Activated B cell treated with CpG ODN at 0.5 μM for 24 hours (primary cell): Measurements from ENCODE around the gene HS6ST2. TPM values are rescaled to one million over a fixed set of nuclear protein-coding genes. Genes with fewer than 3 reads are reported as not detected.

ENCODE experiments used
- ATAC-seq: fragments of 200-7000 bp; cut with Tn5 transposase; one replicate; pipeline ENCODE4 v1.10.0; 2021; ENCODE audit warnings: low read depth, mild to moderate bottlenecking, moderate library complexity
- CTCF ChIA-PET: fragments of 350-600 bp; sonication (Branson Sonifier 250); formaldehyde crosslinking; loops from one replicate; lab custom pipeline; 2021; ENCODE audit warnings: antibody characterized with exemption; lab: Charles Lee
- POLR2A ChIA-PET: fragments of 350-600 bp; sonication (Branson Sonifier 250); formaldehyde crosslinking; loops from one replicate; lab custom pipeline; 2021; ENCODE audit warnings: antibody characterized with exemption; lab: Charles Lee
- DNase-seq: peaks from one replicate; pipeline ENCODE4 v3.0.0; 2022
- H3K27ac Mint-ChIP-seq: one replicate; pipeline ENCODE4 v1.8.0; 2020; ENCODE audit warnings: mixed read lengths
- H3K27me3 Mint-ChIP-seq: one replicate; pipeline ENCODE4 v1.8.0; 2021; ENCODE audit warnings: mixed read lengths
- H3K36me3 Mint-ChIP-seq: one replicate; pipeline ENCODE4 v1.8.0; 2021; ENCODE audit warnings: low read depth, mixed read lengths
- H3K4me1 Mint-ChIP-seq: one replicate; pipeline ENCODE4 v1.8.0; 2021; ENCODE audit warnings: mixed read lengths
- H3K4me3 Mint-ChIP-seq: one replicate; pipeline ENCODE4 v1.8.0; 2020; ENCODE audit warnings: mild to moderate bottlenecking, mixed read lengths
- H3K9me3 Mint-ChIP-seq: one replicate; pipeline ENCODE4 v1.8.0; 2020; ENCODE audit warnings: mixed read lengths
- CTCF ChIP-seq: fragments of 200-600 bp; IDR thresholded peaks from one replicate; pipeline ENCODE4 v1.8.0; 2022; ENCODE audit warnings: antibody characterized with exemption, mild to moderate bottlenecking
- intact Hi-C: fragments of 100-400 bp; cut with micrococcal nuclease; formaldehyde crosslinking; loops from one replicate; pipeline ENCODE4 v1.15.1; 2024
- total RNA-seq: library from RNA; stranded (reverse); gene quantifications from 2 replicates; pipeline ENCODE4 v1.2.3, GENCODE V29; 2022

HS6ST2 gene
- total RNA-seq, 1 donor from 2014 or later: not detected

DNA sequence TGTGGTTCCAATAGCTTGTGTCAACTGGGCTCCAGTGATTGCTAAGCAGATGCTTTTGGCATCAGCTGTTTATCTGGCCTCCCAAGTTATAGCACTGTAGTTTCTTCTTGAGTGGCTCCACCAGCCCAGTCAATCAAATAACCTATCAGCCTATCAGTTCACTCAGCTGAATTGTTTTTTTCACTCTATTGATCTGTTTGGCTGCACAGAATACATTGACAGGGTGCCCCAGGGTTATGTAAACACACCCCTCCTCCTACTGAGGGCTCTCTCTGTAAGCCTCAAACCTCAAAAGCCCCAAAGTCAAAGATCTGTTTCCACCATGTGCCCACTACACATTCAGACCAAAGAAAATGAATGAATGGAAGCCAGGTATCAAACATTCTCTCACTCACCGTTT, 214.0 kb downstream of the HS6ST2 start:
- no peak for TF ChIP-seq CTCF
- H3K4me1 Mint-ChIP-seq: no peaks in the 10 kb centered on the region
- H3K9me3 Mint-ChIP-seq: no peaks in the 10 kb centered on the region
- no peaks in the 10 kb centered on the region for H3K36me3 Mint-ChIP-seq
- DNase-seq (no peak), ATAC-seq (no peak)
- ChIA-PET CTCF (no interaction called here), POLR2A (no interaction called here)
- H3K4me3 Mint-ChIP-seq: no peak overlapping the region
- intact Hi-C loops: no loop called here
- H3K27me3 Mint-ChIP-seq: no peaks in the 10 kb centered on the region
- H3K27ac Mint-ChIP-seq: no peak overlapping the region

DNA sequence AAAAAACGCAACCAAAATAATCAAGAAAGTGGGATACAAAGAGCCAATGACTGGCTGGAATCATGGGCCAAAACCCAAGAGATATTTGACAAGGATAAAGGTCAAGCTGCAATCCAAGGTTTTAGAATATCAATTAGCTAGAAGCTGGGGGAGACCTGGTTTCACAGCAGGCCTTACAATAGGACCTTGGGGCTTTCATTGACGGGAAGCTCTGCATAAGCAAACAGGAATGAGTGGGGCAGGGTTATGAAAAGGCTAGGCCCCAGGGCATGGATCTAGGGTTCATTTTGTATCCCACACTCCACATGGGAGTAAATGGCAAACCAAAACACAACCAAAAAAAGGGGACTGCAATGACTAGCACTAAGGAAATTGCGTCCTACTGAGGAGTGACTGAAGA, 215.3 kb downstream of the HS6ST2 start:
- H3K27ac Mint-ChIP-seq: no peak overlapping the region
- no peaks in the 10 kb centered on the region for H3K27me3 Mint-ChIP-seq
- CTCF ChIA-PET: no interaction called here
- no peak for DNase-seq
- intact Hi-C loops: no loop called here
- H3K9me3 Mint-ChIP-seq: no peaks in the 10 kb centered on the region
- no peak for TF ChIP-seq CTCF
- no peaks in the 10 kb centered on the region for H3K36me3 Mint-ChIP-seq
- no peak overlapping the region for H3K4me3 Mint-ChIP-seq
- POLR2A ChIA-PET: no interaction called here
- no peak for ATAC-seq
- H3K4me1 Mint-ChIP-seq: no peaks in the 10 kb centered on the region

DNA sequence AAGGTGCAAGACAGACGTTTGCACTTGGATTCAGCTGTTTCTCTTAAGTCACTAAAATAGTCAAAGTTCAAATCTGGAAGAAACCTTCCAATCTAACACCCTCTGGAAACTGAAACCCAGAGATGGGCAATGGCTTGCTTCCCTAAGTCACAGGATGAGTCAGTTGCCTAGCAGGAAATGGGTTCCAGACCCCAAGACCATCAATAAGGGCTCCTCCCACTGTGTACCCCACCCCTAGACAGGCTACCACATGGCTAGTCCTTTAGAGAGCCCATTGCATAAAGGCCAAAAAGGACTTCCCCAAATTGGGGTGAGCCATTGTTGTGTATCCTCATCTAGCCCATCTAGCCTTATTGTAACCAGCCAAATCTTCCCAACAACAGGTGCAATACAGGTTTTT, 216.2 kb downstream of the HS6ST2 start:
- CTCF ChIA-PET: no interaction called here
- POLR2A ChIA-PET: no interaction called here
- Mint-ChIP-seq H3K4me3 (no peak overlapping the region), H3K36me3 (no peaks in the 10 kb centered on the region), H3K27me3 (no peaks in the 10 kb centered on the region), H3K4me1 (no peaks in the 10 kb centered on the region), H3K9me3 (no peaks in the 10 kb centered on the region), H3K27ac (no peak overlapping the region)
- no peak for TF ChIP-seq CTCF
- ATAC-seq: no peak
- DNase-seq: no peak
- intact Hi-C loops: no loop called here

DNA sequence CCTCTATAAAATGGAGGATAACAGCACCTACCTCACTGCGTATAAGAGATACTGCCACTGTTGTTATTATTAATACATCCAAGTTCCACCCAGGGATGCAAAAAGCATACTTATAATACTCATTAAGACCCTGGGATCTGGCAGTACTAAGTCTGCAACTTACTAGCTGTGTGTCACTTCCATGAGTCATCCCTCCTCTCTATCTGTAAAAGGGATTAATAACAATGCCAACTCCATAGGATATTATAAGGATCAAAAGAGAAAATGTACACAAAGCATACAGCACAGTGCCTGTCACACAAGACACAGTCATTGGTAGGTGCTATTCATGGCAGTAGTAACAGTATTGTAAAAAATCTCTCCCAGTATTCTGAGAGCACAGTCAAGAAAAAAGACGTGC, 216.7 kb downstream of the HS6ST2 start:
- intact Hi-C loops: no loop called here
- no peak overlapping the region for H3K4me3 Mint-ChIP-seq
- ATAC-seq (no peak), DNase-seq (no peak)
- no peaks in the 10 kb centered on the region for H3K27me3 Mint-ChIP-seq
- POLR2A ChIA-PET: no interaction called here
- H3K4me1 Mint-ChIP-seq: no peaks in the 10 kb centered on the region
- no peak overlapping the region for H3K27ac Mint-ChIP-seq
- CTCF ChIA-PET: no interaction called here
- no peaks in the 10 kb centered on the region for H3K9me3 Mint-ChIP-seq
- H3K36me3 Mint-ChIP-seq: no peaks in the 10 kb centered on the region
- TF ChIP-seq CTCF: no peak

DNA sequence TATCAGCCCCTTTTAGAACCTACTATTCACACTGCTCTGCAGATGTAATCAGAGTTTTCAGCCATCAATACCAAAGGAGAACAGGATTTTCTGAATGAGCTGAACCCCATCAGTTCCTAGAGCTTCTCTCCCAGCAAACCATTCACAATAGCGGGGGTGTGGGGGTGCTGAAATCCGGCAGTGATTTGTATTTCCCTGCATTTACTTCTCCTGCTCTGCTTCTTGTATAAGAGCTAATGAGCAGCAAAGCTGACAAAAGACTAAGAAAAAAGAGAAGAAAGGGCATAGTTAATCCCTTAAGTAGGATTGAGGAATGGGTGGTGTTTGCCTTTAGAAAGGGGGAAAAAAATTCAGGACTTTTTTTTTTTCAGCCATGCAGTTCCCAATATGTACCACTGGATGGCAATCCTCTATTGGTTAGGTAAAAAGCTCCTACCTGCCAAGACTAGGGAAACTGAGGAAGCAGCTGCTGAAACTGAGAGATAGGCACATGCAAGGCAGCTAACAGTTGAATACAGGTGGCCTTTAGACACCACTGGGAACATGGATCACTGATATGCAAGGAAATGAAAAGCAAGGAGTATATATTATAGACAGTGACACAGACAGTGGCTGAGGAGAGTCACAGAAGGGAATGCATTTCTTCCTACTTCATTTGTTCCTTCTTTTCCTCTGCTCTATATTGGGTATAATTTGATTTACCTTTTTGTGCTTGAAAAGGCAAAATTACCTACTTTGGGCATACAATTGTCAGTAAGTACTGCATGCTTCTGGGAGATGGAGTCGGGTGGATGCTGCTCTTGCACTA, 217.9 kb downstream of the HS6ST2 start:
- H3K4me1 Mint-ChIP-seq: no peaks in the 10 kb centered on the region

More for the DNA sequence above, 217.9 kb downstream of the HS6ST2 start:
- Mint-ChIP-seq H3K27me3 (no peaks in the 10 kb centered on the region), H3K27ac (no peak overlapping the region), H3K4me3 (no peak overlapping the region), H3K9me3 (no peaks in the 10 kb centered on the region), H3K36me3 (no peaks in the 10 kb centered on the region)
- ChIA-PET CTCF (no interaction called here), POLR2A (no interaction called here)
- DNase-seq: no peak
- intact Hi-C loops: no loop called here
- no peak for ATAC-seq
- TF ChIP-seq CTCF: no peak
